Activated CD8-positive, alpha-beta memory T cell treated with anti-CD3 and anti-CD28 coated beads for 1 hour (primary cell): Measurements from ENCODE around the gene SPON1.
"Not testable (repeated sequence)": the region's sequence is repeated elsewhere in the genome, so short reads cannot be mapped to it uniquely, and the experiment has no call there.

Experiments
- DNase-seq, 2 donors: peaks; one replicate each; pipeline ENCODE4 v3.0.0-alpha.2; 2020; ENCODE audit warnings: low read depth in 1 of 2; ENCODE audit errors: extremely low read depth in 1 of 2

The SPON1 gene

DNA sequence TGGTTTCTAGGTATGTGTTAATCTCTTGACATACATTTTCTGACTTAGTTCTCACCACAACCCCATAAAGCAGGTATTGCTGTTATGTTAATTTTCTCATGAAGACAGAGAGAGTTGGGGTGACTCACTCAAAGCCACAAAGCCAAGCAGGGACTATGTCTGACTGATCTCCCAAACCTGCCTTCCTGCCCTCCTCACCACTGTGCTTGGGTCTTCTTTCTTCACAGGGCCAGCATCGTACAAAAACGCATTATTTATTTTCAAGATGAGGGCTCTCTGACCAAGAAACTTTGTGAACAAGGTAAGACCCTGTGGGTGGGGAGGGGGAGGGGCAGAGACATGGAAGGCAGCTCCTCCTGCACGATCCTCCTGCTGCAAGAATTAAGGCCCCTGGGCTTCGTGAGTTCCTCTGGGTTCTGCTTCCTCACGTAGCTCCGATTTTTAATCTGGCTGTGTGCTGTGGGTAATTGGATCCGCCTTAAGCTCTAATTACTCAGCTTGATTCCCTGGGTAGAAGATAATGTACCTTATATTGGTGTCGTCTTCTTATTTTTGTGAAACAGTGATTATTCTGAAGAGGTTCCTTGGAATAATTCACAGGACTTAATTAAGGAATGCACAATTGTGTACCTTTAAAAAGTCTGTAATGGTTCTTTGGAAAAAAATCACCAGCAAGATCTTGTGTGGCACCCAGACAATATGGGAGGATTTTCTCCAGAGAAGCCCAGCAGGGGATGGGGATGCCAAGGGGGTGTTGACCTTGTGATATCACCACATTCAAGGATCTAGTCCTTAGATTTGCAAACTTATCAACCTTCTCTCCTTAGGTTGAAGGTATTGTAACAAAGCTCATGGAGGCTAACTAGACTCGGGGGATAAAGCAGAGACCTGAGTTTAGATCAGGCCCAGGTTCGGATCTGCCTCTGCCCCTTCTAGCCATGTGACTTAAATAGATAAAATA, 112.9 kb downstream of the SPON1 start:
- peak; percentile 22 to 44 for DNase-seq

DNA sequence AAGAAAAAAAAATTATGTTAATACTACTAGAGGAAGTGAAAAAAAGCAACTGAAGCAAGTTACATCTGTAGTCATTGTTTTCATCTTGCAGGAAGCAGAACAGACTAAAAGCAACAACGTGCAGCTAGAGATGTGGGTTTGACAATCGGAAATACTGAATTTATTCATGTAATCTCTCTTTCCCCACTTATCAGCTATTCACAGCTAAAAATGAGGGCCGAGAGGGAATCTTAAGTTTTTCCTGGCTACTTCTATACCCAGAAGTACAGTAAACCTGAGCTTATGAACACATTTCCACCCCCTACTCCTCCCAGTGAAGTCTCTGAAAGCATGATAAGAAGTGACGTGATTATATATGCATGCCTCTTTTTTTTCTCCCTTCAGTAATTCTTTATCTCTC, 116.5 kb downstream of the SPON1 start:
- no peak for DNase-seq

DNA sequence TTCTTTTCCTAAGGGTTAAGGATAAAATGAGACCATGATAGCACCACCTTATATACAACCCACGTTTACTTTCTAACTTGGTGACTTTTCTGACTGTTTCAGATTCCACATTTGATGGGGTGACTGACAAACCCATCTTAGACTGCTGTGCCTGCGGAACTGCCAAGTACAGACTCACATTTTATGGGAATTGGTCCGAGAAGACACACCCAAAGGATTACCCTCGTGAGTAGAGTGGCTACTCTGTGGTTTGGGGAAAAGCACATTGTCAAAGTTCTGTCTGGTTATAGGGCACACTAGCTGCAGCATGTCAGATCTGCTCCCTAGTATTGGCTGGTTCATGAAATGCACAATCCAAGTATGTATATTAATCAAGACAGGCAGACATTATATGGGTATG, 117.3 kb downstream of the SPON1 start:
- no peak for DNase-seq

DNA sequence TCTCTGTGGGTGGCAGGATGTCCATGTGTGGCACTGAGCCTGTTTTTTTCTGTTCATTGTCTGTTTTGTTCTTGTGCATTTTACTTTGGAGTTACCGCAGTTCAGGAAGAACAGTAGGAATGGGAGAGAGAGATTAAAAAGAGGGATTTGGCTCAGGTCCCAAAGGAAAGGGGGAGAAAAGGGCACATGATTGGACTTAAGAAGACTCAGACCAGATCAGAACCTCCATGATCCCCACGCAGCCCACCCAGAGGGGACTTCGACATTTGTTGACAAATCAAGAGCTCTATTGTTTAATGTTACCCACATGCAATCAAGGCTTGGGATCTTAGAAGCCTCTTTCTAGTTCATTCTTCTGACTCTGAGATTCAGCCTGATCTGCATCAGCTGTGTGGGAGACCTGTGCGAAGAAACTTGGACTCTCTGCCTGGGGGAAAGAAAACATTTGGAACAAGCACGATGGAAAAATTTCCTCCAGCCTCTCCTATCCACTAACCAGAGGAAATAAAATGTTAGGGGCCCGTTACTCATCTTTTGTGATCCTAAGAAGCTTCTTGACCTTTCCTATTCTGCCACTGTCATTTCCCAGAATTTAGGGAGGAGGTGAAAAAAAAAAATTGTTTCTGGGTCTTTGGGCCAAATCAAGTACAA, 119.2 kb downstream of the SPON1 start:
- no peak for DNase-seq

DNA sequence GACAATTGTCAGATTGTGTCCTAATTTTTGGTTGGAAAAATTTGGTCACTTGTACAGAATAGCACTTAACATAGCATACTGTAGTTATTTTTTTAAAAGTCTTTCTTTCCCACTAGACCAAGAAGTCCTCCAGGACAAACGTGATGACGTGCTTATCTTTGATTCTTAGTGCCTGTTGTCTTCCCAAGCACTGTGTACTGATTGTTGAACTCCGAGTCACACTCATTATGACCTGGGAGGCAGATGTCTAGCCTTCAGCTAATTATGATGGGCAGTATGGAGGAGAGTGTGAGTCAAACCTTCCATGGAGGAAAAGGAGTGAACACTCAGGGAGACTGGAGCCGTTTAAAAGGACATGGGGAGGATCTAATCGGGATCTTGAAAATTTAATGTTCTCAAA, 119.8 kb downstream of the SPON1 start:
- no peak for DNase-seq

DNA sequence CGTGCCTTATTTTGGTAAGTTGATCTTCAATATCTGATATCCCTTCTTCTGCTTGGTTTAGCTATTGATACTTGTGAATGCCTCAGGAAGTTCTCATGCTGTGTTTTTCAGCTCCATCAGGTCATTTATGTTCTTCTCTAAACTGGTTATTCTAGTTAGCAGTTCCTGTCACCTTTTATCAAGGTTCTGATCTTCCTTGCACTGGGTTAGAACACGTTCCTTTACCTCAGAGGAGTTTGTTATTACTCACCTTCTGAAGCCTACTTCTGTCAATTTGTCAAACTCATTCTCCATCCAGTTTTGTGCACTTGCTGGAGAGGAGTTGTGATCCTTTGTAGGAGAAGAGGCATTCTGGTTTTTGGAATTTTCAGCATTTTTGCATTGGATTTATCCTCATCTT, 126.3 kb downstream of the SPON1 start:
- DNase-seq, result not testable (repeated sequence)

DNA sequence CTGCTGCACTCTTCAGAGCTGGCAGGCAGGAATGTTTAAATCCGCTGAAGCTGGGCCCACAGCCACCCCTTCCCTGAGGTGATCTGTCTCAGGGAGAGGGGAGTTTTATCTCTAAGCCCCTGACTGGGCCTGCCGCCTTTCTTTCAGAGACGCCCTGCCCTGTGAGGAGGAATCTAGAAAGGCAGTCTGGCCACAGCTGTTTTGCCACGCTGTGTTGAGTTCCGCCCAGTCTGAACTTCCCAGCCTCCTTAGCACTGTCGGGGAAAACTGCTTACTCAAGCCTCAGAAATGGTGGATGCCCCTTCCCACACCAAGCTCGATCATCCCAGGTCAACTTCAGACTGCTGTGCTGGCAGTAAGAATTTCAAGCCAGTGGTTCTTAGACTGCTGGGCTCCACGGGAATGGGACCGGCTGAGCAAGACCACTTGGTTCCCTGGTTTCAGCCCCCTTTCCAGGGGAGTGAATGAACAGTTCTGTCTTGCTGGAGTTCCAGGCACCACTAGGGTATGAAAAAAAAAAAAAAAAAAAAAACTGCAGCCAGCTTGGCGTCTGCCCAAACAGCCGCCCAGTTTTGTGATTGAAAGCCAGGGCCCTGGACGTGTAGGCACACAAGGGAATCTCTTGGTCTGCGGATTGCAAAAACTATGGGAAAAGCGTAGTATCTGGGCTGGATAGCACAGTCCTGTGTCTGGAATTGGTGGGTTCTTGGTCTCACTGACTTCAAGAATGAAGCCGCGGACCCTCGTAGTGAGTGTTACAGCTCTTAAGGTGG, 127.4 kb downstream of the SPON1 start:
- DNase-seq, result no peak

DNA sequence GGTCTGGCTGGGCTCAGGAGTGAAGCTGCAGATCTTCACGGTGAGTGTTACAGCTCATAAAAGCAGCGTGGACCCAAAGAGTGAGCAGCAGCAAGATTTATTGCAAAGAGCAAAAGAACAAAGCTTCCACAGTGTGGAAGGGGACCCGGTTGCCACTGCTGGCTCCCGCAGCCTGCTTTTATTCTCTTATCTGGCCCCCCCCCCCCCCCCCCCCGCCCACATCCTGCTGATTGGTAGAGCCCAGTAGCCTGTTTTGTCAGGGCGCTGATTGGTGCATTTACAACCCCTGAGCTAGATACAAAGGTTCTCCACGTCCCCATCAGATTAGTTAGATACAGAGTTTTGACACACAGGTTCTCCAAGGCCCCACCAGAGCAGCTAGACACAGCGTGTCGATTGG, 128.1 kb downstream of the SPON1 start:
- not testable (repeated sequence) for DNase-seq

DNA sequence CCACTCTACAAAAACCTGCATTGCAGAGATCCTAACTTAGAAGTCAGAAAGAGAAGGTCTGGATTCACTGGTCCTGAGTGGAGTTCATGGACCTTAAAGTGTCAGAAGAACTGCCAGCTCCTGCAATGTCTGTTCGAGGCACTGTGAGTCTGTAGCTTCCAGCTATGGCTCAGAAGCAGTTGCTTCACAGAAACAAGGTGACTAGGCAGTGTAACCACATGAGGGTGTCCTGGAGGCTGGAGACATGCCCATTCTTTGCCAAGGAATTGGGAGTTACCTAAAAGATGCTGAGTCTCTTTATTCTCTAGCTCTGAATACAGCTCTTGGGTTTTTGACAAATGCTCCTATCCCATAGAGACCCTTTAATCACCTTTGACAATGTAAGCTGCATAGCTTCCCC, 130.5 kb downstream of the SPON1 start:
- DNase-seq, result no peak

DNA sequence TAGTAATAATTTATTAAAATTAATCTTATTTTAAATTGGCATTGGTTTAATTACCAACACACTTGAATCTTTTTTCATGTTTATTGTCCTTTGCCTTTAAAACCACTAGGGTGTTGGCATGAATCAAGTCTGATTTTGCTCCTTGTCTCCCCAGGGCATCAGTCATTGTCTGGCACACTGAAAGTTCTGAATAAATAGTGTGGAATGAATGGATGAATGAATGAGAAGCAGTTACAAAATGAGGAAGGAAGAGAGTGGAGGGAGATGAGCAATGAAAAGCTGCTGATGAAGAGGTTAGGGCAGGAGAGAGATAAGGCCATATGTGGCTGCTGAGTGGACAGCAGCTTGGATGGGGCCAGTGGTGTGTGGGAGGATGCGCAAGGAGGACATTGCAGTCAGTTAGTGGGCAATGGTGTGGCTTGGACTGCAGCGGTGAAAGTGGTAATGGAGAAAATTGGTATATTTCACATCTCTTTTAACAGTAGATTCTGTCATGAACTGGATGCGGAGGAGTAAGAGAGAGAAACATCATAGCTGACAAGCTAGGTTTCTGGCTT, 132.0 kb downstream of the SPON1 start:
- no peak for DNase-seq

DNA sequence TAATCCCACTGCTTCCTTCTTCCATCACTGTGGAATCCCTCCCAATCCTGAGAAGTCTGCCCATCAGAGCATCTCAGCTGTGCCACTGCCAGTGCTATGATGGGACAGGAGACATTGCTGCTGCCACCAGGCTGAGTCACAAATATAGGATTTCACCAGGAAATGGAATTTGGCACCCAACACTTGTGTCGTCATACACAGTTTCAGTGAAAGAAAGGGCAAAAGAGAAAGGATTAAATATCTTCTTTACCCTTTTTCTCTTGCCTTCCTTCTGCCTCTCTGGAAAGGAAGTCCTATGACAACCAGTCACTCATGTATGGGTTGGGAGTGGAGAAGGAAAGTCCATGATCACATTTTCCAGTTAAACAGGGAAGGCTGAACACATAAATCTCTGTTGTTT, 133.4 kb downstream of the SPON1 start:
- no peak for DNase-seq

DNA sequence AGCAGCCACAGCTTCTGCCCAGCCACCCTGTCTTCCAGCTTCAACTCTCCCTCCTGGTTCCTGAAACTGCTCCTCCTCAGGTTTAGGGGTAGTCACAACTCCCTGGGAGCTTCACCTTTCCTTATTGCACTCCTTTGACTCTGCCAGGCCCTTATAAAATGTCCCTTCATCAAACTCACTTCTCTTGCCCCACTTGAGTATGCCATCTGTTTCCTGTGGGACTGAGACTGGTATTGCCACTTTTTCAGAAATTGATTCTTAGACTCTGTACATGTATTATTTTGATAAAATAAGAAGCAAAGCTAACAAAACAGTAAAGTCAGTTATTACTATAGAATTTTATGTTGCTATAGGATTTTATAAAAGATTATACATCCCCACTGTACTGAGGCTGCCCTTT, 134.1 kb downstream of the SPON1 start:
- DNase-seq, result no peak

DNA sequence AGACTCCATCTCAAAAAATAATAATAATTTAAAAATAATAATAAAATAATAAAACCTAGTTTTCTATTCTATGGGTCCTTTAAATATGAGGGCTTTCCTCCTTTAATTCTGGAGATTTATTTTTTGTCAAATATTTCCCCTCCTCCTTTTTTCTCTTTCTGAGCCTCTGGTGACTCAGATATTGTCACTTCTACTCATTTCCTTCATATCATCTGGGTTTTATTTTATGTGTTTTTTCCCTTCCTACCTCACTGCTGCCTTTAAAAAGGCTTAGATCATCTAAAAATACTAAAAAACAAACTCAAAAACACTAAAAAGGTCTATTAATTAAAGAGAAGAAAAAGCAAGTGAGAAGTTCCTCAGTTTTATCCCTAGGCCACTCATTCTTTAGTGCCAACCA, 138.9 kb downstream of the SPON1 start:
- DNase-seq, result no peak

DNA sequence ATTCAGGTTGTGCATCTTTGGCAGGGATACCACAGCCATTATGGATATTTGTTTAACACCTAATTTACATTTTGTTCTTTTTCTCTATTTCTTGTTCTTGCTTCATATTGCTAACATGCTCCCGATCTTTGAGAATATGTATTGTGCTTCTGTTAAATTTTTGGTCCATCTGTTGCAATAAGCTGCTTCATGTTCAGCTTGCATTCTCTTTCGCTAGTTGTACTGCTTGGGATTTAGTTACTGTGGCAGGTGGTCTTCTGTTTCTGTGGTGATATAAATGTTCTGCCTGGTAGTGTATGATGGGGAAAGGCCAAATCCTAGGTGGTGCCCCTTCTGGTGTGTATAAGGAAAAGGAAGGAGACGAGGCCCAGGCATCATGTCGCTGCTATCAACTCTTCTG, 140.2 kb downstream of the SPON1 start:
- DNase-seq, result no peak

DNA sequence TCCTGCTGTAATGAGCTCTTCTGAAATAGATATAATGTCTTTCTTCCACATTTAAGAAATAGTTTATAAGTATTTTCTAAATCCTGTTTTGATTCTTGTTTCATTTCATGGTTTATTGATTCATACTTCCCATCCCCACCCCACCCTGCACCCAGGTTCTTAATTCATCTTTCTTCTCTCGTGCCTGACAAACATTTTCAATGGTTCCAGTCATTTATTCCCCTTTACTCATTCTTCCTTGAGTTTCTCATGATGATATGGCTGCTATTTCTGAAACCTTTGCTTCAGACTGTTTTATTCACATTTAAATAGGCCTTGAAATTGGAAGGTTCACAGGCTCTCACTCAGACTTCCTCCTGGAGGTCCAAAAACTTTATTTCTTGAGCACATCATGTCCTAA, 142.9 kb downstream of the SPON1 start:
- DNase-seq, result no peak

DNA sequence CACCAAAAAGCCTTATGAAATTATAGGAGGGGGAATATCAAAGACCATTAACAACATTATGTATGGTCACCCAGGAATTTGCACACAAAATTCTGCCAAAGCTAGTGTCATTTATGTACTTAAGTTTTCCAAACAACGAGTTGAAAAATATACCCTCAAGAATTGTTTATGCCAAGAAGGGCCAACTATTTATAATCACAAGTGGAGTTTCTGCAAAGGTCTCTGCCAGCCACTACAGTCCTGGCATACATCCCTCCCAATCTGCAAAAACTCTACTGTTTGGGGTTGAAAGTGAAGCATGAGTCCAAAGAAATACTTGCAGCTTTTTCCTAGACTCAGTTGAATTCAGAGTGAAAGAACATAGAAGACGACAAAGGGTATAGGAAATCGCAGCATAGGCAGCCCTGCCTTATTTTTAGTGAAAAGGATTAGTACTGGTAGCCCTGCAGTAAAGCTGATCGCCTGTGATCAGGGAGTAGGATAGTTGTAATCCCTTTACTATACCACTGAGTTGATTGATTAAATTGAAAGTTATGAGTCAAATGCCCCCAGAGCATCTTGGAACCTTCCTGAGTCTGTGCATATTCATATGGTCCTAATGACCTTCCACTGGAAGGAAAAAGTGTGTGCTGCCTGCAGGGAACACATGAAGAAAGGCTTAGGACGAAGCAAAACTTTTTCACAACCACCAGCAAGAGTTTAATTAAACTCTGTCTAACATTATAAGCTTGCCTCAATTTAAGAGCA, 144.0 kb downstream of the SPON1 start:
- DNase-seq, result no peak

DNA sequence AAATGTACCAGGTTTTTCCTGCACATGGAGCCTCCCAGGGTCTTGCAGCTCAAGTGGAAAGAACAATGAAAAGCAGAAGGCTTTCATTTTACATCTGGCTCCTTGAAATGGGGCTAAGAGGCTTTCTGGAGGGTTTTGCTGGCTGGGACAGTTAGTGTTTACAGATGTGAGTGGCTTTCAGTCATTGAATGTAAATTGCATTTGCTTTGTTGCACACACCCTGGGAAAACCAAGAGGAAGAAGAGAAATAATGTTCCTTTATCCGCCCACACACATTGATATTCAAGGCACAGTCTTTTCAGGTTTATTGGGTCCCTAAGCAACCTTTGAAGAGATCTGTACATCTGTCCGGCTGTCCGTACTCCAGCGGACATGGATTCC, 144.5 kb downstream of the SPON1 start:
- no peak for DNase-seq

DNA sequence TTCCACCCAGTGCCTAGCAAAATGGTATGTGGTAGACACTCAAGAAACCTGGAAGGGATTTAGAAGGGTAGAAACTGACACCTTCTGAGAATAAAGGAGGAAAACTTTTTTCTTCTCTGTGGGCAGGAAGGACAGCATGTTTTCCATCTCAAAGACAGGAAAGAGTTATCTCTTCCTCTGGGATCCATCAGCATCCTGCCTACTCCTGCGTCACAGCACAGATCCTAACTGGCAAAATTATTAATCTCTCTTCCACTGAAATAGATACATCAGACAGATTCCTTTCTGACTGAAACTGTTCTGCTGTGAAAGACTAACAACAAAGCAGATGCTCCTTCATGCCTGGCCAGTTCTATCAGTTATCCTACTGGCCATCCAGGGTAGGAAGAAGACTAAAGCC, 147.2 kb downstream of the SPON1 start:
- DNase-seq, result no peak

DNA sequence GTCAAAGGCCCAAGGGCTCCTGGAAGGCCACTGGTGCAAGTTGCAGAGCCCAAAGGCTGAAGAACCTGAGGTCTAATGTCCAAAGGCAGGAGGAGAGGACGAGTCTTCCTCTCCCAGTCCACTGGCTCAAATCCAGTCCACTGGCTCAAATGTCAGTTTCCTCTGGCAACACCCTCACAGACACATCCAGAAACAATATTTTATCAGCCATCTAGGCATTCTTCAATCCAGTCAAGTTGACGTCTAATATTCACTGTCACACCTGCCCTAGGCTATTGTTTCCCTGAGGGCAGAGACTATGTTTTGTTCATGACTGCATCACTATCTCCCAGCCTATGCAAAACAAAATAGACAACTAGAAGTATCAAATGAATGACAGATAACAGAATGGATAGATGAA, 148.1 kb downstream of the SPON1 start:
- DNase-seq, result no peak

DNA sequence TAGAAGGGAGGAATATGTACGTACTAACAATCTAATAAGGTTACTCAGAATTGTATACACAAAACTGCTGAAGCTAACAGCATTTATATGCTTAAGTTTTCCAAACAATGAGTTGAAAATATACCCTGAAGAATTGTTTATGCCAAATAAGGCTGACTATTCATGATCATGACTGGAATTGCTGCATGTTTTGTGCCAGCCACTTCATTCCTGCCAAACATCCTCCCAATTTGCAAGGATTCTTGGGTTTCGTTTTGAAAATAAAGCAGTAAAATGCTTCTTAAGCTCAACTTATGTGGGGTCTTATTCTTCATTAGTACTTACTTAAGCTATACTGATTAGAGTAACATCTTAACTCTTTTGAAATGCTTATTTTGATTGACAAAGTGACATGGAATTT, 149.0 kb downstream of the SPON1 start:
- no peak for DNase-seq

DNA sequence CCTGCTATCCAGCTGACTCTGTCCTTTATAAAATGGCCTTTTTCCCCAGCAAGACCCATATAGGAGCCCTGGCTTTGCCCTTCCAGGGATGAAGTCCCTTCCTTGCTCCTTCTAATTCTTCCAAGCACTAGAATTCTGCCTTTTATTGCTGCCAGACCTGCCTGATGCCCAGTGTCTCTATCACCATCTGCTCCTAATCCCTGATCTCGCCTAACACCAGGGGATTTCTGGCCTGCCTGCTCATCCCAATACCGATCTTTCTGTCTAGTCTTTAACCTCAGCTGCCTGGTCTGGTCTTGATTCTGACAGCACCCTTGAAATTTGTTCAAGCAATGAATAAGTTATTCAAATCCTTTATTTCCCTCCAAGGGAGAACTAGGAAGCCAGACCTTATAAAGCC, 150.2 kb downstream of the SPON1 start:
- no peak for DNase-seq
